Measurements from ENCODE around the gene PTPRT.

The PTPRT gene

DNA sequence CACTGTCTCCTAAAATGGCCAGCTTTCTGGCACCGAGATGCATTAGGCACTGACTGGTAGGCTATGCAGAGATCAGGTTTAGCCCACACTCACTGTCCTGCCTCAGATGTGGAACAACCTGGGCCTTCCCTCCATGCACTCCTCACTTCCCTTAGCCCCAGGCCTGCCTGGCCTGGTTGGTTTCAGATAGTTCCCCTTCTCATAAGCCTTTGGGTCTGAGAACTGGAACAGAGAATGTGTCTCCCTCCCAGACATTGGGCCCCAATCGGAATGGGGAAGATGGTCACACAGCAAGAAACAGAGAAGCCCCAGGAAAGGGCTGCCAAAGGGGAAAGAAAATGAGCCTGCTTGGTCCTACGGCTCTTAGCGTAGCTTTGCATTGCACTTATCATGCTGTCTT is 809.4 kb downstream of the PTPRT start:
- DNase-seq (ENCODE audit: low read depth in 2 of 2): no peak

GRCh38 chr20:42379385-42379784 is 810.3 kb downstream of the PTPRT start:
- DNase-seq (ENCODE audit: low read depth in 2 of 2): no peak

- DNase-seq (ENCODE audit: low read depth in 2 of 2): no peak
These were observed 810.9 kb downstream of the PTPRT start for GRCh38 chr20:42378826-42379225.

DNA sequence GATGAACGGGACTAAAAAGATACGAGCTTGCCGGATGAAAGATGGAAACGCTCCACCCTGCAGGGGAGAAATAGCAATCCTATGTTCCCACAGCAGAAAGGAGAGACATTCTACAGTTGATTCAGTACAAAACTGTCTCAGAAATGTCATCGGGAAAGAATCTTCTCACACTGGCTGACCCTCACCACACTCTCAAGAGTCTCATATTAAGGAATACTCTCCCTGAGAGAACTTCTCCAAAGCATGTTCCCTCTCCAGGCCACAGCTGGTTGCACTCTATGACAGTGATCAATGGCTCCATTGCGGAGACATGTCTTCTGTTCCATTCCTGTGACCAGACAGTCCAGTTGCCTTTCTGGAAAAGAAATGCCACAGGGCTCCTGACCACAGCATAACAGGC is 813.6 kb downstream of the PTPRT start:
- no peak for DNase-seq (ENCODE audit: low read depth in 2 of 2)

- no peak for DNase-seq (ENCODE audit: low read depth in 2 of 2)
These were observed 816.7 kb downstream of the PTPRT start for GRCh38 chr20:42373049-42373448.

- no peak for DNase-seq (ENCODE audit: low read depth in 2 of 2)
These were observed 819.6 kb downstream of the PTPRT start for GRCh38 chr20:42370075-42370474.

GRCh38 chr20:42368910-42369309 is 820.8 kb downstream of the PTPRT start:
- DNase-seq (ENCODE audit: low read depth in 2 of 2): no peak

DNA sequence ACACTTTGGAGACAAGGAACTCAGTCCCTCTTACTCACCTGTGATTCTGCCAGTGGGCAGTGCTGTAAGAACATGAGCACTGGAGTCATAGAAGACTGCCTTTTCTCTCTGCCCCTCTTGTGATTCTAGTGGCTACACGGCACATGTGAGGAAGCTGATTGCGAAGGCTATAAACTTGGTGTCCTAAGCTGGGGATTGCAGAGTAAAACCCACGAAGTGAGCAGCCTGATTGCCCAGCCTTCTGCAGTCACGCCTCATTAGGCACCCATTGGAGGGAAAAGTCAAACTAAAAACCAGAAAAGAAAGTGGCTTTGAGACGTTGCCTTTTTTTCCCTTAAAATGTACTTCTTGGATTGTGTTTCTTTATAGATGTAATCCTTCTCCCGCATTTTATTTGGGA is 823.1 kb downstream of the PTPRT start:
- no peak for DNase-seq (ENCODE audit: low read depth in 2 of 2)

DNA sequence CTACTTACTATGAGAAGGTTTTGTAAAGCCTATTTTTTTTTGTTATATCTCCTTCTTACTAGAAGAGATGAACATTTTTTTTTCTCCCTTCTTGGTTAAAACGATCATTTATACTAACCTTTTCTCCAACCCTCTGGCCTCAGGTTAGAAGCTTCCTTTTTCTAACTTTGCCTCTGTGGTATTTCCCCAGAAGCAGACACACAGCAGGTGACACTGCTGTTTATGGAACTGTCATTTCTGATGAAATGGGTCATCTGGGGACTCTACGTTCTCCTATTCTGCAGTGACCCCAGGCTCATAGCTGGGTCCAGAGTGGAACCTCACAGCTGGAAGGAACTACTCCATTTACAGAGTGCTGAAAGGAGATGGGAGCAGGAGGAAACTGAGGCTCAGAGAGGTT is 825.3 kb downstream of the PTPRT start:
- DNase-seq (ENCODE audit: low read depth in 2 of 2): no peak

- no peak for DNase-seq (ENCODE audit: low read depth in 2 of 2)
These were observed 828.2 kb downstream of the PTPRT start for GRCh38 chr20:42361402-42361970.

DNA sequence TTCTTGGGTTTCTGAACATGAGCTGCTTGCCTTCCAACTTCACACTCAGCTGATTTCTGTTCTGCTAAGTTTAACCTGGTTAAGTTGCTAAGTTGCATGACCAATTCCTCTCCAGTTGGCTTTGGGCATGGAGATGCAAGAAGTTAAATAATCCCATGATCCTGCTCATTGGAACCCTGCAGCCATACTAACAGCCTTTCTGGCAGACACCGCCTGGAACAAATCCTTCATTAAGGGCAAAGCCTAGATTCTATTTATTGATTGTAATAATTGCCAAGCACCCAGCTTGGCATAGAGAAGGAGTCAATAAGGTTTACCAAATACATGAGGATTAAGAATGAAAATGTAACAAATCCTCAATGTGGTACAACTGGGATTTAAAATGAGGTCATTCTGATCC is 829.1 kb downstream of the PTPRT start:
- DNase-seq (ENCODE audit: low read depth in 2 of 2): no peak

DNA sequence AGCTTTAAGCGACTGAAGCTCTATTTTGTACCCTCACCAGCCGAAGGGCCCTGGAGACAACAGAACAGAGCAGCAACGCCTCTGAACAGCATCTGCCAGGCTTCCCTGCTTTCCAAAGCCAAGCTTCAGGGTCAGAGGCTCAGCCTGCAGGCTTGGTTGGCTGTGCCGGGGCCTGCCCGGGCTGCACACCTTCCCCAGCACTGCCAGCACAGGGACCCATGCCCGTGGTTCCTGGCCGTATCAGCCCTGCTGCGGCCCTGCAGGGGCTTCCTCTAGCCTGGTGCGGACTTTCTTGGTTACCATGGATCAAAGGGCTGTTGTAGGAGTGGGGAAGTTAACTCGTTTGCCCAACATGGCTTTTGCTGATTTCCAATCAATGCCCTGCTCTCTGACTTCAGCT is 830.1 kb downstream of the PTPRT start:
- no peak for DNase-seq (ENCODE audit: low read depth in 2 of 2)

DNA sequence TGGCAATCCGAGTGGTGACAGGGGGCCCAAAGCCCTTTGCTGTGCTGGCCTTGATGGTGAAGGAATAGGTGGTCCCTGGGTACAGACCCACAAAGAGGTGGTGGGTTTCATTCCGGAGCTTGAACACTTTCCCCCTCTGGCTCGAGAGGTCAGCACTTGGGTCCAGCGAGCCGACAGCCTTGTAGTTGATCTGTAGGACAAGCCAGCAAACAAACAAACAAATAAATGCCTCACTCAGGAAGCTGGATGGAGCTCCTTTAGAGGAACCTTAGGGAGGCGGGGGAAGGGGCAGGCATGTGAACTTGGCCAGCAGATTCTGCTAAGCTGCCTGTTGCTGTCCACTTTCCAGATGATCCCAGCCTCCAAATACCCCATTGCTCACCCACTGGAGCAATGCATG is 837.6 kb downstream of the PTPRT start:
- no peak for DNase-seq (ENCODE audit: low read depth in 2 of 2)

- DNase-seq (ENCODE audit: low read depth in 2 of 2): no peak
These were observed 839.2 kb downstream of the PTPRT start for GRCh38 chr20:42350521-42350920.

- DNase-seq (ENCODE audit: low read depth in 2 of 2): no peak
These were observed 843.2 kb downstream of the PTPRT start for GRCh38 chr20:42346189-42347170.

- DNase-seq (ENCODE audit: low read depth in 2 of 2): no peak
These were observed 848.1 kb downstream of the PTPRT start for GRCh38 chr20:42341654-42342053.

- no peak for DNase-seq (ENCODE audit: low read depth in 2 of 2)
These were observed 849.3 kb downstream of the PTPRT start for GRCh38 chr20:42340368-42340767.

DNA sequence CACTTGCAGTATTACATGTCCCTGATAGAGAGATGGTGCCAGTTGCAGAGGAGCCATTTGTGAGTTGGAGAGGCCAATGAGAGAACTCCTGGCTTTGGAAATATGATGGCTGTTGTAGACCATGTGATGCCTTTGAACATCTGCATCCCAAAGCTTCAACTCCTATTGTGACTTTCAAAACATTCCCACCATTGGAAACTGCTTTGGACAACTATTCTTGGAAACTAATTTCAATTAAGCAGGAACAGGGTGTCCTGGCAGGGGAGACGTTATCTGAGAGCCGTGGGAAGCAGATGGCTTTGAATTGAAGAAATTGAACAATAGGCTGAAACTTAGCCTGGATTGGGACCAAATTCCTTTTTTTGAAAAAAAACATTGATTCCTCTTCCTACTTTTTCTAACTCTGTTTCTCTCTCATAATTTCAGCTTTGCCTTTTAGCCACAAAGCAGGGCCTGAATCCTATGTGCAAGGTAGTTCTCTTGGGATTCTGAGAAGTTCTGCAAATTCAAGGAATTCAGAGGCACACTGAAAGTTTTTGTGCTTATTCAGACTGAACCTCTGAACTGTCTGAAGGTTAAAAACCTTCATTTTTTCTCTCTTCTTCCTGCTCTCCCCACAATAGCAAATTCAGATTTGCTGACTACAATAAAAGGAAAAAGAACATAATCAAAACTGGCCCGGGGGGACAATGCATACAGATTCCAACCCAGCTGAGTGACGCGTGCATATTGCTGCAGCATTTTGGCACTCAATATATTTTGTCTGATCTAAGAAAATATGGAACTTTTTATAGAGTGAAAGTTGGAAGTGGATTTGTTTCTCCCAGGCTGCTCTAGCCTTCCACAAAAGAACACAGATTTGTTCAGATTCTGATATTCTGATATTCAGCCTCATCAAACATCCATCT is 851.2 kb downstream of the PTPRT start:
- DNase-seq (ENCODE audit: low read depth in 2 of 2): no peak

GRCh38 chr20:42336576-42336975 is 853.1 kb downstream of the PTPRT start:
- DNase-seq (ENCODE audit: low read depth in 2 of 2): no peak

GRCh38 chr20:42319252-42320013 is 870.3 kb downstream of the PTPRT start:
- DNase-seq (ENCODE audit: low read depth in 2 of 2): no peak

- DNase-seq (ENCODE audit: low read depth in 2 of 2): no peak
These were observed 876.0 kb downstream of the PTPRT start for GRCh38 chr20:42313704-42314103.

Measured in fibroblast of skin of left quadriceps (primary cell).